ENCODE data around the gene RAD51B.

The RAD51B gene

GRCh38 chr14:68482772-68483395 is 663.3 kb downstream of the RAD51B start:
- H3K4me3 ChIP-seq (replicated peaks in 1 of 2; ENCODE audit: low read depth in 2 of 2, low read length in 2 of 2), result no peak overlapping the region
- TF ChIP-seq CTCF (IDR thresholded peaks at IDR 0.05; ENCODE audit: low read depth, low read length), result no peak
- no peak for DNase-seq (ENCODE audit: low read depth in 2 of 2)

GRCh38 chr14:68486033-68486732 is 666.6 kb downstream of the RAD51B start:
- TF ChIP-seq CTCF (IDR thresholded peaks at IDR 0.05; ENCODE audit: low read depth, low read length), result no peak
- DNase-seq (ENCODE audit: low read depth in 2 of 2), result no peak
- no peak overlapping the region for H3K4me3 ChIP-seq (replicated peaks in 1 of 2; ENCODE audit: low read depth in 2 of 2, low read length in 2 of 2)

- no peak for DNase-seq (ENCODE audit: low read depth in 2 of 2)
- no peak for TF ChIP-seq CTCF (IDR thresholded peaks at IDR 0.05; ENCODE audit: low read depth, low read length)
- no peak overlapping the region for H3K4me3 ChIP-seq (replicated peaks in 1 of 2; ENCODE audit: low read depth in 2 of 2, low read length in 2 of 2)
Observed at GRCh38 chr14:68486809-68487208, 667.2 kb downstream of the RAD51B start.

- no peak overlapping the region for H3K4me3 ChIP-seq (replicated peaks in 1 of 2; ENCODE audit: low read depth in 2 of 2, low read length in 2 of 2)
- peak in 1 of 2 donors; percentile 58 for DNase-seq (ENCODE audit: low read depth in 2 of 2)
- no peak for TF ChIP-seq CTCF (IDR thresholded peaks at IDR 0.05; ENCODE audit: low read depth, low read length)
Observed at GRCh38 chr14:68487805-68488590, 668.4 kb downstream of the RAD51B start.

- no peak for DNase-seq (ENCODE audit: low read depth in 2 of 2)
- no peak overlapping the region for H3K4me3 ChIP-seq (replicated peaks in 1 of 2; ENCODE audit: low read depth in 2 of 2, low read length in 2 of 2)
- no peak for TF ChIP-seq CTCF (IDR thresholded peaks at IDR 0.05; ENCODE audit: low read depth, low read length)
Observed at GRCh38 chr14:68491793-68492192, 672.2 kb downstream of the RAD51B start.

- no peak for TF ChIP-seq CTCF (IDR thresholded peaks at IDR 0.05; ENCODE audit: low read depth, low read length)
- DNase-seq (ENCODE audit: low read depth in 2 of 2), result no peak
- H3K4me3 ChIP-seq (replicated peaks in 1 of 2; ENCODE audit: low read depth in 2 of 2, low read length in 2 of 2), result no peak overlapping the region
Observed at GRCh38 chr14:68492381-68493151, 673.0 kb downstream of the RAD51B start.

Measured in cardiac fibroblast (primary cell).